GM21576 (cell line): ENCODE results near the gene ZMYND11.

Source experiments
- ATAC-seq: cut with Tn5 transposase; IDR thresholded peaks from one replicate; pipeline ENCODE4 v1.9.1; 2021; ENCODE audit warnings: mild to moderate bottlenecking, moderate library complexity; ENCODE audit not compliant: unreplicated experiment

ZMYND11 gene

DNA sequence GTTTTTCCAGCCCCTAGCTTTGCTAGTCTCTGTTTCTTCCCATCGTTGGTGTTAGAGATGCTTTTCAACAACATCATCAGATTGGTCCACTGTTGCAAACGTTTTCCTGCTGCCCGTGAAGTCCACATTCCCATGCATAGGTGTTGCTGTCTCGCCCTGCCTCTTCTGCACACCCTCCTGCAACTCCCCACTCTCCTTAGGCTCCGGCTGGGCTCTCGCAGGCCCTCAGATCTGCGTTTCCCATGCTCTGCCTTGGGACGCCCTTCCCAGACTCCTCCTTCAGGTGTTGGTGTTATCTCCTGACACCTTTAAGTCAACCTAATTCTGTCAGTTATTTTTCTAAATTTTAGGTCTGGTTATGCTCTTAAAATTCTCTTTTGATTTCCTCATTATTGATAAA is 55.0 kb downstream of the ZMYND11 start:
- no peak for ATAC-seq

DNA sequence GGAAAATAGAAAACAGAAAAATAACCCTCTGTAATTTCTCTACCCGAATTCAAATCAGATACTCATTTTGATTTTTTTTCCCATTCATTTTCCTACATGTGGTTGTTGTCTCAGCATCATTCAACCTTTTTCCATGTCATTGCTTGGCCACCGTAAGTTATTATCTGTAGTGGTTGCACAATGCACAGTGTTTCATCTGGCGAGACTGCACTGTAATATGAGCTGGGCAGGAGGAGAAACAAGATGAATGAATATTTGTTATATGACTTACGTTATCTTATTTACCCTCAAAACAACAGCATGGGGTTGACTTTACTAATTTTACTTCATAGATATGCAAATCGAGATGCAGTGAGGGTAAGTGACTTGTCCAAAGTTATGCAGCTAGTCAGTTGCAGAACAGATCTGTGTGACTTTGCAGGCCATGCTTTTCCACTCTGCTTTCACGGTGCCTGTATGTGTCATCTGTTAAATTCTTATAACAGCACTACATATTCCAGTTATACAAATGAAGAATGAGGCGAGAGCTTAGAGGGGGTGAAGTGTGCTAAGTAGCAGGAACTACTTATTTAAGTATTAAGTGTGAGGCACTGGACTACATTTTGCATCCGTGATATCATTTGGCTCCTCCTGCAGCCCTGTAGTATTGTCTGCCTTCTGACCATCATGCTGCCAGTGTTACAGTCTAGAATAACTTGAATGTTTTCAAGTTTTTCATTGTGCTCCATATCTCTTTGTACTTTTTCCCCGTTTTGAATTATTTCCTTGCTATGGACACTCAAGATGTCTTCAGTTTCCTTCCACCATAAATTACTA is 56.7 kb downstream of the ZMYND11 start:
- no peak for ATAC-seq

DNA sequence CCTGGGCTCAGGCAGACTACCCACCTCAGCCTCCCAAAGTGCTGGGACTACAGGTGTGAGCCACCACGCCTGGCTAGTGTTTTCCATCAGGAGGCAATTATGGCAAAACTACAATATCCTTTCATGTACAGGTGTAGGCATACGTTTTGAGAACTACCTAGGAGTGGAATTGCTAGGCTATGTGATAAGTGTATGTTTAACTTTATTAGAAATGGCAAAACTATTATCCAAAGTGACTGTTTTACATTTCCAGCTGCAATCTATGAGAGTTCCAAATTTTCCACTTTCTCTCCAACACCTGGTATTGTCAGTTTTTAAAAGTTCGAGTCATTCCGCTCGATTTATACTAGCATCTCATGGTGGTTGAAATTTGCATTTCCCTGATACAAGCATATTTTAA is 59.0 kb downstream of the ZMYND11 start:
- no peak for ATAC-seq

DNA sequence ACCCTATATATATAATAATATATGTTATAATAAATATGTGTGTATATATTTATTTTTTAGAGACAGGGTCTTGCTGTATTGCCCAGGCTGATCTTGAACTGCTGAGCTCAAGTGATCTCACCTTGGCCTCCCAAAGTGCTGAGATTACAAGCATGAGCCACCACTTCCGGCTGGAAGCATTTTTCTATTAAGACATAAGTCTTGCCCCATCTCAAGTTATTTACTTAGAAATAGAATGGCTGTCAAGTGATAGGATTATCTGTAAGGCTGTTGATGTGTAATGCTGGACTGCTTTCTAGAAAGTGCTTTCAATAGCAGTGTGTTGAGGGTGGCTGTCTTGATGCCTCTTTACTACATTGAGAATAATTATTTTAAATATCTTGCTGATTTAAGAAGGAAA is 65.2 kb downstream of the ZMYND11 start:
- no peak for ATAC-seq

DNA sequence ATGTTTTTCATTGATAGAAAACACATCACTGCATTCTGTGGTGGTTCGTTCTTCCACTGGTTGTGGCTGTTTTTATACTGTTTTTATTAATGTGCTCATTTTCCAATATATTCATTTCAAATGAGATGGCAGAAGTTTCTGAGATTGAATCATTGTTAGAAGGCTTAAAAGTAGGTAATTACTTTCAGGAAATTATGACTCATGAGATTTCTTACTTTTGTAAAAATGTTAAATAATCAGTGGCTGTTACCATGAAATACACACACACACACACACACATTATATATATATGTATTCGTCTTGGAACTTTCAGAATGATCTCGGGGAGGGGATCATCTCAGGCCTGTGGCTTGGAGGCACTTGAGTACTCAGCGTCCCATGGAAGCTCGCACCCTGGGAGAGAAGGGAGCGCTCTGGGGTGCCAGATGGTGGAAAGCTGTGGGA is 66.1 kb downstream of the ZMYND11 start:
- no peak for ATAC-seq

DNA sequence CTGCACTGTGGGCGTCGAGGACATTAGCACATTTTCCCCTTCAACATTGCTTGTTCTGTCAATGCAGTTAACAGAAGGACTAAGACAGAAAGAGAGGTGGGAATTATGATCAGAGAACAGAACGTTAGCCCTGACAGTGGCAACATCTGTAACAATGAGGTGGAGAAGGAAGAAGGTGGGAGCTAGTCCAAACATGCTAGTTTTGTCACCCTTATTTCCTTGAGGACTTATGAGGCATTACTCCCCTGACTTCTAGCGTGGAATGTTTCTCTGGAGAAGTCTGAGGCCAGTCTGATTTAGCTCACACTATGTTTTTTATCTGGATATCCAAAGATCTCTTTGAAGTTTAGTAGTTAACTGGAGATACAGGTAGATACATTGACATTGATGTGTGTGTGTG is 73.4 kb downstream of the ZMYND11 start:
- no peak for ATAC-seq

DNA sequence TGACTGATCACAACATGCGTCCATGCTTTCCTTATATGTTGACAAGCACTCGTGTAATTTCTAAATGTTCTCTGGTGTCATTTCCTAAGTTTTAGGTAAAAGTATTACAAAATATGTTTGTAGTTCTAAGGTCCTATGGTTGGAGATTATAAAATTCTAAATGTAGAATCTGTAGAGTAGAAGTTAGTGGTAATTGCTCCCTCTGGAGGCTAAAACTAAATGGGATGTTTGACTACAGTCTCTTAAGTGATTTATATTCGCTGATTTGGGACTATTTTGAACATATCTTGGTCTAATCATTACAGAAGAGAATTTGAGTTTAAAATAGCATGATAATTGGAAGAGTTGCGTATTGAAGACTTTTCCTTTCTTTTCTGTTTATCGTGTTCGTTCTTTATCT is 74.1 kb downstream of the ZMYND11 start:
- no peak for ATAC-seq

DNA sequence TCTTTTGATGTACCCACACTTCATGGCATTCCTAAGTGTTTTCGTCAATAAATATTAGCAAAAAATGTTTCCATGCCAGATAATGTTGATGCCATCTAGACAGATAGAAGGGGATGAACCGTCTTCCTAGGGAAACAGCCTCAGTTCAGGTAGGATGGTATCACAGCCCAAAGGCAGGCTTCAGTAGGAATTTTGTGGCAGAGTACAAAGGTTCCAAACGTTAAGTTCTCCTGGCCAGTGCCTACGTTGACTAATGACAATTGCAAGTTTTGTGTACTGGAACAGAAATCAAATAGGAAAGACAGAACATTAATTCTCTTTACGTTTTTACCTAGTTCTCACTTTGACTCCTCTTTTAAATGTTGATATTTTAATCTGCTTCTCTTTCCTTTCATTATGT is 75.0 kb downstream of the ZMYND11 start:
- ATAC-seq = no peak

DNA sequence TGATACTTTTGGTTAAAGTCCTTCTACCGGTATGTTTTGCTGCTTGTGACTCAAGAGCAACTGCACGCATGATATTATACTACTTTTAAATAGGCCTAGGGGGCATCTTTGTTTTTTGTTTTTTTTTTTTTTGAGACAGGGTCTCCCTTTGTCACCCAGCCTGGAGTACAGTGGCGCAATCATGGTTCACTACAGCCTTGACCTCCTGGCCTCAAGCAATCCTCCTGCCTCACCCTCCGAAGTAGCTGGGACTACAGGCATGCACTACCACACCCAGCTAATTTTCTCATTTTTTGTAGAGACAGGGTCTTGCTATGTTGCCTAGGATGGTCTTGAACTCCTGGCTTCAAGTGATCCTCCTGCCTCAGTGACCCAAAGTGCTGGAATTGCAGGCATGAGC is 80.2 kb downstream of the ZMYND11 start:
- ATAC-seq = no peak

DNA sequence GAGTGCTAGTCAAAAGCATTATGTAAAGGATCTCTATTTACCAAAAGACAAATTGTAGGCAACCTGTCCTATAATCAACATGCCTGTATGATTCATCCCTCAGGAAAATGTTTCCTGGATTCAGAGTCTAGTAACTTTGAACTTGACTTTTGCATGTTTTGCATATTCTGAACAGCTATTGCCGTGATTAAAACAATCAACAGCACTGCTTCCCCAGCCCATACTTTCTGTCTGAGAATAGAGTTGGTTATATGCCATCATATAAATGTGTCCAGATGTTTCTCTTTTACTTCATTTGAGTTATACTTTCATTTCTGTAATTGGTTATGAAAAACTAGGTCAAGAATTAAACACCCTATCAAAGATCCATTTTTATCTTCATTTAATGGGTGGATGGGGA is 83.5 kb downstream of the ZMYND11 start:
- no peak for ATAC-seq

DNA sequence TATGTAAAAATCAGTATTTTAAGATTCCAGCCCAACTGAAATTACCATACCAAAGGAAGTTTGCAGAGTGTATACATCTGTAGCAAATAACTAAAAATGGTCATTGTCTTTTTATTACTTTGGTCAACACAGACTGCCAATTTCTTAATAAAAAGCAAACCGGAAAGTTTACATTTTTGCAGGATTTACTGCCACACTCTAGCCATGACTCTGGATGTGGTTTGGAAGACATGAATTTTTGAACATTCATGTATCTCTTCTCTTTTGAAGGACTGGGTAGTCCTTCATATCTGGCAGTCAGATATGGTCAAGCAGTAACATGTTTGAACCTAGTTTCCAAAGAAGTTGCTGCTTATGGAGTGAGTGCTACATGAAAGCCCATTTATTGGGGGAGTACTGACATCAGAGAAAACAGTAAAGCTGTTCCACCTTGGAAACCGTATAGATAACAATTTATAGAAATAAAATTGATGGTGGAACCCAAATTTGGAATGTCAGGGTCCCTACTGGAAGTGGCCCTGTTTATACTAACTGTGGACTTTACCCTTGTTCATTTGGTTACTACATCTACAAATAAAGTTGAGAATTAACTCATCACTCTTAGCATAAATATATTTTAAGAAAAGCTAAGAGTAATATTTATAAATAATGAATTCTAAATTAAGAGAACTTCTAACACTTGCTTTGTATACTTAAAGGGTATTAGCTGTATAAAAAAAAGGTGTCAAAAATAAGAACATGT is 84.6 kb downstream of the ZMYND11 start:
- no peak for ATAC-seq

DNA sequence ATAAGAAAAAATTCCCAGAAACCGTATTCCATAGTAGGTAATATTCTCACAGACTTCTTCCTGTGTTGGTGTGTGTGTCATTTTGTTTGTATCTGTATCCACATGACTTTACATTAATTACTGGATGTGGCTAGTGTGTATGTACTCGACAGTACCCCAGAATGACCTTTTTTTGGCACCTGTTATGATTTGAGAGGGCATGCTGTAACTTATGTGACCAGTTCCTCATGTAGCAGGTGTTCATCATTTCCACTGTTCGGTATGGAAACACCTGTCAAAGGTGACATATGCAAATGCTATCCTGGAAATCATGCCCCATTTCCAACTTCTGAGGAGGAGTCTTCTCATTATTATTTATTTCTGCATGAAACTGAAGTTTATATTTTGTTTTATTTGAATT is 89.3 kb downstream of the ZMYND11 start:
- ATAC-seq = no peak

DNA sequence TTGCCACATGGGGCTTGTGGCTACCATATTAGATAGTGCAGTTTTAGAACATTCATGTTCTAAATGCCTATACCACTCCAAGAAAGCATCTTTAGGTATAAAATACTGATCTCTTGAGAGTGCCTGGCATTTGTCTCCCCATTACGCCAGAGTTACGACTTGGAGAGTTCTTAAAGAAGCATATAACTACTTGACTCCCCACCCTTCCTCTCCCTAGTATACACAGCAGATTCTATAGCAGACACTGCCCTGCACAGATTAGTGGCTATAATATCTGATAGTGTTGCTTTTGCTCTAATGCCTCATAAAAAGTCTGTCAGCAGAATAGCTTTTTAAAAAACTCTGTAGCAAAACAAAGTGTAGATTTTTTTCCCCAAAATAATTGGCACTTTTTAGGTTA is 90.8 kb downstream of the ZMYND11 start:
- no peak for ATAC-seq

DNA sequence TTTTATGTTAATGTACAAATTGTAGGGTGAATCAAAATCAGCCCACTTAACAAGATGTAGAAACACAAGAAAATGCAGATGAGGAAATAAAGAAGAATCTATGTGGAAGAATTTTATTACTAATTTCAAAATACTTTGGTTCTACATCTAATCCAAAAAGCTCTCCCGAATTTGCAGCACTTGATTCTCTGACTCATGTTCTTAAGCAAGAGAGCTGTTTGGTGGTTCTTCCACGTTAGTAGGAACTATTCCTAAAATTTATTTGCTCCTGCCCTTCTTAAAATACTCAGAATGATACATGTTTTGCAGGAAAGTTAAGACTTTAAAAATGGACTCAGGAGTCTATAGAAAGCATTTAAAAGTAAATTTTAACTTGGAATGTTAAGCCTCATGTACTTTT is 91.8 kb downstream of the ZMYND11 start:
- ATAC-seq = no peak

DNA sequence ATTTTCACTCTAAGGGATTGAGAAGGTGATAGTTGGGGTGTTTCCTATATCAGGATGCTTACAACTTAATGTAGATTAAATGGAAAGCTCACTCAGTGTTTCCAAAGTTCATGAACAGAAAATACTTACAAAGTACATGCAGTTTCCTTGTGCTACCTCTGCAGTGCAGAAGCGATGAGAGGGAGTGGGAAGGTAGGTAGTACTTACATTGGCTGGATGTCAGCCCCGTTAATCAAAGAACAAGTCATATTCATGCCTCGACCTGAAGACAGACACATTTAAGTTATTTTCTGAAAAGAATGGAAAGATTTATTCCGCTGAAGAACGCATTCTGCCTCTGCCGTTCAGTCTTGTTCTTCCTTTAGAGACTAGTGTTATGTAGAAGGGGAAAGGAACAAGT is 93.1 kb downstream of the ZMYND11 start:
- ATAC-seq = no peak

DNA sequence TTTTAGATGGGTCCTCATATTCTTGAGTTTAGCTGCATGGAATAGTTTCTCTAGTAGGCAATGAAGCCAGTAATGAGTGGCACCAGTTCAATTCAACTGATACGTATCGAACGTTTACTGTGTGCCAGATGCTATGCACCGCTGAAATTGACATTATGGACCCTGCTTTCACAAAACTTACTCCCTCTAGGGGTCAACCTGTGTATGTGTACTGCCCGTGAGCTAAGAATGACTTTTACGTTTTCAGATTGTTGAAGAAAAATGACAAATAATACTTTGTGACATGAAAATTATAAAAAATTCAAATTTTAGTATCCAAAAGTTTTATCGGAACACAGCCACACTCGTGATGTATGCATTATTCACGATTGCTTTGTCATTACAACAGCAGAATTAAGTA is 95.5 kb downstream of the ZMYND11 start:
- no peak for ATAC-seq

DNA sequence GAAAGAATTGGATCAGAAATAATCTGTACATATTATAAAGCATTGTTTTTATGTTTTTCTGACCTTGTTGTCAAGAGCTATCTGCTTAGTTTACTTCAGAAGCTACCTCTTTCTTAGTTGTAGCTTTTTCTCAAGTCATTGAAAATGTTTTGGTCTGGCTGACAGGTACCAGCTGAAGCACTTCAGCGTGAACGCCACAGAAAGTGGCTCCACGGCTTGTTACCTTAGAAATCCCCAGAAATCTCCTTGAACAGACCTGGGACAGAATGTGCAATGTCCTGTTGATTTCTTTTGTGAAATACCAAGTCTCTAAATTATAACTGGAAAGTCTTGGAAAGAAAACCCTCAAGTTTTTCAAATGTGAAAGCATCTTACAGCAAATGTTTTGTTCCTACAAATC is 96.8 kb downstream of the ZMYND11 start:
- ATAC-seq = no peak

DNA sequence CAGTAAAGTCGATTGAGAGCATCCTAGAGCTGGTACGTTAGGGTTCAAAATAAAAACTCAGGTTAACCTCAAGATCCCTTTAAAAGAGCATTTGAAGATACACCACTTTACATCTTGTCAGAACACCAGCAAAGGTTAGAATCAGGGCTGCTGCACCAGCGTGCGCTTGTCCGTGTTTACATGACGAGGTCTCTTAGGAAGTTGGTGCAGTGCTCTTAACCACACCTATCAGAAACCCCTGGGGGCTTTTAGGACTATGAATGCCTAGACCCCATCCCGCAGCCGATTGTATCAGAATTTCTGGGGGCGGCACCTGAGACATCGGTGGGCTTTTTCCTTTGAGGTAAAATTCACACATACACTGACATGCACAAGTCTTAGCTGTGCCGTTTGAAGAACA is 97.6 kb downstream of the ZMYND11 start:
- ATAC-seq = no peak

DNA sequence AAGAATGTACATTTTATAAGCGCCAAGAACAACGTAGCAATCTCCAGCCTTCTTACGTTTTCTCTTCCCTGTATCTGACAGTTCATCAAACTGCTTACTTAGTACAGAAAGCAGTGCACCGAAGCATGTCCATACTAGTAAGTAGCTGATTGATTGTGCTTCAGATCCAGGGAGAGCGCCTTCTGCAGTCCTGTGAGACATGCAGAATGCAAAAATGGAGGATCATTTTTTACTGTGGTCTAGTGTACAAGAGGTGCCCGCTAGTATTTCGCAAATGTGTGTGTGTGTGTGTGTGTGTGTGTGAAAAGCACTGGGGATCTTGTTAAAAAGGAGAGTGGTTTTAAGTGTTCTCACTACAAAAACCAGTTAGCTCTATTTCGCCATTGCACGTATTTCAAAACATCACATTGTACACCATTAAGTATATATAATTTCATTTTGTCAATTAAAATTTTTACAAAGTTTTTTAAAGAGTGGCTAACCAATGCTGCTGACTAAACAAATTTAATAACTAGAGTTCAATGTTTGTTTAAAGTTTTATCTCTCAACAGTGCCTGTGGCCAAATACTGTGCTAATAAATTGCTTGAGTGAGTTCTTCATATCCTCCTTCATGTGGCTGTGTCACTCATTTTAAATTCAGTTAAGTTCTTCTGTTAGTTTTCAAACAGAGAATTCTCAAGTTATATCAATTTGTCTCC is 99.6 kb downstream of the ZMYND11 start:
- no peak for ATAC-seq

DNA sequence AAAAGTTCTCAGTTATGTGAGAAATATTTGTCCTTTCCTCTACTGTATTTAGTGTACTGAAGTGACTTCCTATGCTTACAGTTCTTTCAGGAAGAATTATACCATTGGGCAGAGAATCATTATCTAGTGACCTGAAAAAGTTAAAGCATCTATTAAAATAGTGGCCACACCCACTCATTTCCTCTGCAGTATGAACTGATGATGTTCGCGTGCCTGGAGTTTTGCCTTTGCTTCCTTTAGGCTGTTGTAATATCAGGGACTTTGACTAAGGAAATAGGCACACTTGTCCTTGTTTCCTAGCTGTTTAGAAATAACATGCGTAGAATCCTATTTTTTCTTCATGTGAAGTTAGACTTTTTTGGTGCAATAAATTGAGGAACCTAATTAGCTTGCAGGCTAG is 100.7 kb downstream of the ZMYND11 start:
- no peak for ATAC-seq

DNA sequence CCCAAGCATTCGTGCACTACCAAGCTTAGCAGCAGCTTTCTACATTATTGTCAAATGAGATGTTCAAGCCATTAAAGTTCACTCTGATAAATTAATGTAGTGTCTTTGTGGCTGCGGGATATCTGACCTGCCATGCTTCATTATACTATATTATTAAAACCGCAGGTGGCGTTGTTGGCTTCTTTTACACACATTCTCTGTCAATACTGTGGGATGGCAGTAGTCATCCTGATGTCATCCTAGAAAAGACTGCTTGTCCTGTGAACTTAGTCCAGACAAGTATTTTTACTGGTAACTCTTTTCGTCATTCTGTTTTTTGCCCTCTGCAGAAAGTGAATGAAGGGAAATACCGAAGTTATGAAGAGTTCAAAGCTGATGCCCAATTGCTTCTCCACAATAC is 103.9 kb downstream of the ZMYND11 start:
- no peak for ATAC-seq

DNA sequence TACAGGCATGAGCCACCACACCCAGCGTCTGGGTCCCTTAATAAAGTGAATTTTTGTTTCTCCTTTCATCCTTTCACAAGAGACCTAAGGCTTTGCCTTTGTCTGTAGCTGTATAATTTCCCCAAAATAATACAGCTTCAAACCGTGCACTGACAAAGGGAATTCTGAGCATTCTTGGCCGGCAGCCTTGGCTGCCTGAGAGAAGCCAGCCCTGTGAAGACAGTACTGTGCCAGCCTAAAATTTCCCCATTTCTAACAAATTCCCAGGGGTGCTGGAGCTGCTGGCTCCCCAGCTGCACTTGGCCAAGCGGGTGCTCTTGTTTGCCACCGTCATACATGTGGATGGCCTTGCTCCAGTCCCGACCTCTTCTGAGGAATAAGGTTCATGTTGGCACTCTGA is 106.2 kb downstream of the ZMYND11 start:
- no peak for ATAC-seq
